Osteocyte (in vitro differentiated cells): ENCODE data around the gene OXER1. TPM values are rescaled to one million over a fixed set of nuclear protein-coding genes. Genes with fewer than 3 reads are reported as not detected.

Experiments
- DNase-seq: peaks from one replicate; pipeline ENCODE4 v3.0.0; 2021; ENCODE audit warnings: mixed read lengths; ENCODE audit not compliant: unreplicated experiment; ENCODE audit errors: extremely low spot score
- H3K27ac Mint-ChIP-seq: one replicate; pipeline ENCODE4 v1.8.0; 2021; ENCODE audit warnings: mild to moderate bottlenecking, mixed read lengths; ENCODE audit not compliant: unreplicated experiment
- H3K27me3 Mint-ChIP-seq: one replicate; pipeline ENCODE4 v1.8.0; 2021; ENCODE audit warnings: mixed read lengths; ENCODE audit not compliant: unreplicated experiment
- H3K36me3 Mint-ChIP-seq: one replicate; pipeline ENCODE4 v1.8.0; 2021; ENCODE audit warnings: mixed read lengths; ENCODE audit not compliant: unreplicated experiment
- H3K4me1 Mint-ChIP-seq: one replicate; pipeline ENCODE4 v1.8.0; 2021; ENCODE audit warnings: mixed read lengths; ENCODE audit not compliant: unreplicated experiment
- H3K4me3 Mint-ChIP-seq: one replicate; pipeline ENCODE4 v1.8.0; 2021; ENCODE audit warnings: mild to moderate bottlenecking, moderate library complexity, mixed read lengths; ENCODE audit not compliant: unreplicated experiment
- H3K9me3 Mint-ChIP-seq: one replicate; pipeline ENCODE4 v1.8.0; 2021; ENCODE audit warnings: mixed read lengths; ENCODE audit not compliant: unreplicated experiment
- total RNA-seq: library from RNA; stranded (reverse); gene quantifications from 2 replicates; pipeline ENCODE4 v1.2.1, GENCODE V29; 2021
- TF ChIP-seq, protein P1 (sequence below): fragments of 200-600 bp; sonication (generic); IDR thresholded peaks from 2 replicates; pipeline ENCODE4 v1.5.0; 2021; ENCODE audit warnings: antibody characterized with exemption, mild to moderate bottlenecking, moderate library complexity

OXER1 gene
- total RNA-seq, 1 donor from 2014 or later, result not detected

DNA sequence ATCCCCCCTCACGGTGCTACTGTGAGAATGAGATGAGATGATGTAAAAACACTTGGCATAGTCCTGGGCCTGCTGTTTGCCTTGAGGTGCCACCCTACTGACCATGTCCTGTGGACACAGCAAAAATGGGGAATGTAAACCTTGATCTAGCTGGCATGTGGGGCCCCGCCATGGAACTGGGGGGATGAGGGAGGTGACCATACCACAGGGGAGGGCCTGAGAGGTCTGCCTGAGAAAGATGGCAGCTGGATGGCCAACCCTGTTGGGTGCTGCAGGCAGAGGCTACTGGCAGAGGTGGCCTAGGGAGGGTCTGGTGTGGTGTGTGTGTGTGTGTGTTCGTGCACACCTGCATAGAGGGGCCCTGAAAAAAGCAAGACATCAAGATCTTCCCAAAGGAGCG is 27.7 kb upstream of the OXER1 start:
- TF ChIP-seq, protein P1, sequence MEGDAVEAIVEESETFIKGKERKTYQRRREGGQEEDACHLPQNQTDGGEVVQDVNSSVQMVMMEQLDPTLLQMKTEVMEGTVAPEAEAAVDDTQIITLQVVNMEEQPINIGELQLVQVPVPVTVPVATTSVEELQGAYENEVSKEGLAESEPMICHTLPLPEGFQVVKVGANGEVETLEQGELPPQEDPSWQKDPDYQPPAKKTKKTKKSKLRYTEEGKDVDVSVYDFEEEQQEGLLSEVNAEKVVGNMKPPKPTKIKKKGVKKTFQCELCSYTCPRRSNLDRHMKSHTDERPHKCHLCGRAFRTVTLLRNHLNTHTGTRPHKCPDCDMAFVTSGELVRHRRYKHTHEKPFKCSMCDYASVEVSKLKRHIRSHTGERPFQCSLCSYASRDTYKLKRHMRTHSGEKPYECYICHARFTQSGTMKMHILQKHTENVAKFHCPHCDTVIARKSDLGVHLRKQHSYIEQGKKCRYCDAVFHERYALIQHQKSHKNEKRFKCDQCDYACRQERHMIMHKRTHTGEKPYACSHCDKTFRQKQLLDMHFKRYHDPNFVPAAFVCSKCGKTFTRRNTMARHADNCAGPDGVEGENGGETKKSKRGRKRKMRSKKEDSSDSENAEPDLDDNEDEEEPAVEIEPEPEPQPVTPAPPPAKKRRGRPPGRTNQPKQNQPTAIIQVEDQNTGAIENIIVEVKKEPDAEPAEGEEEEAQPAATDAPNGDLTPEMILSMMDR, result no peak
- no peaks in the 10 kb centered on the region for H3K9me3 Mint-ChIP-seq
- H3K27me3 Mint-ChIP-seq, result peaks cover 2% of the 10 kb centered on the region
- H3K4me3 Mint-ChIP-seq, result no peak overlapping the region
- DNase-seq, result peak; percentile 64
- H3K27ac Mint-ChIP-seq, result peak overlapping the region; percentile 40
- H3K36me3 Mint-ChIP-seq, result no peaks in the 10 kb centered on the region
- peaks cover 24% of the 10 kb centered on the region for H3K4me1 Mint-ChIP-seq

DNA sequence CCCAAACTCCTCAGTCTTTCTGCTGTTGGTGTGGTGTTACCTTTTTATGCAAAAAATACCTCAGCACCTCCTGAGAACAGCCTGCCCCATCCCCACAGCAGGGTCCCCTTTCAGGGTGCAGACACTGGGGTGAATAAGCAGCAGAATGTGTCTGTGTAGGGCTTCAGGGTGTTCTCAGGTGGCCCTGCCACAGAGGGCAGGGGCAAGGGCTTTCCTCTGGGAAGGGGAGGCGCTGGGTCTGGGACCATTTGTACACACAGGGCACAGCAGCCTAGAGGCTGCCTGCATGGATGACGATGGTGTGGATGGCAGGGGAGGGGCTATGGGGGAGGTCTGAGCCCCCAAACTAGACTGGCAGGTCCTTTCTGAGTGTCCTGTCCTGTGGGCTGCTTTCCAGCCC is 25.8 kb upstream of the OXER1 start:
- Mint-ChIP-seq H3K36me3 (no peaks in the 10 kb centered on the region), H3K4me3 (no peak overlapping the region), H3K9me3 (no peaks in the 10 kb centered on the region), H3K27ac (no peak overlapping the region), H3K27me3 (peaks cover 2% of the 10 kb centered on the region), H3K4me1 (peaks cover 16% of the 10 kb centered on the region)
- peak; percentile 73 for DNase-seq
- TF ChIP-seq, protein P1, result no peak

DNA sequence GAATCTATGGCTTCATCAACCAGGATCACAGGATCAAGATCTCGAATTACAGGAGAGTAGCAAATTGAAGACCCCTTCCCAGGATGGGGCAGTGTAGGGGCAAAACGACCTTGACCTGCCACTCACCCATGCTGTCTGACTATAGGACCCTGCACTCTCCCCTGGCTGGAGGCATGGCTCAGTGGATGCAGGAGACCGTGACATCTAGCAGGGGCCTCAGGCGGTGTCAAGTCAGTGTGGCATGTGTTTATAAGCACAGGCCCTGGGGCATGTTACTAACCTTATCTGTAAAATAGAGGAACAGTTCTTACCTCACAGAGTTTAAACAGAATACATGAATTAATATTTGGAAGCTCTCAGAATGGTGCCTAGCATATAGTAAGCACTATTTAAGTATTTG is 24.9 kb upstream of the OXER1 start:
- H3K9me3 Mint-ChIP-seq, result no peaks in the 10 kb centered on the region
- peaks cover 2% of the 10 kb centered on the region for H3K27me3 Mint-ChIP-seq
- TF ChIP-seq, protein P1, result no peak
- peak; percentile 57 for DNase-seq
- H3K4me1 Mint-ChIP-seq, result peaks cover 10% of the 10 kb centered on the region
- H3K27ac Mint-ChIP-seq, result no peak overlapping the region
- no peak overlapping the region for H3K4me3 Mint-ChIP-seq
- H3K36me3 Mint-ChIP-seq, result no peaks in the 10 kb centered on the region

DNA sequence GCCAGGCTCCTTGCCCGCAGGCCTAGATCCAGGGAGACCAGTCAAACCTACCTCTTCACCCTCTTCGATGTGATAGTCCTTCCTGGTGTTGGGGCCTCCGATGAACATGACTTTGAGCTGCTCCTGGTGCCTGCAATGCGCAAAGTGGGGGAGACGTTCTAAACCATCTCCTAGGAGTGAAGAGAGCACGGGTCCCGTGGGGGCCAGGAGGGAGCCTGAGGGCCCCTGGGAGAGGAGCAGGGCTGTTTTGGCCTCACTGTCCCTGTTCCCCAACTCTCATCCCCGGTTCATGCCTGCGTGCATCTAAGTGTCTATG is 24.5 kb upstream of the OXER1 start:
- DNase-seq, result no peak
- TF ChIP-seq, protein P1, result no peak
- no peak overlapping the region for H3K4me3 Mint-ChIP-seq
- no peak overlapping the region for H3K27ac Mint-ChIP-seq
- peaks cover 2% of the 10 kb centered on the region for H3K27me3 Mint-ChIP-seq
- H3K36me3 Mint-ChIP-seq, result no peaks in the 10 kb centered on the region
- H3K9me3 Mint-ChIP-seq, result no peaks in the 10 kb centered on the region
- H3K4me1 Mint-ChIP-seq, result peaks cover 6% of the 10 kb centered on the region

DNA sequence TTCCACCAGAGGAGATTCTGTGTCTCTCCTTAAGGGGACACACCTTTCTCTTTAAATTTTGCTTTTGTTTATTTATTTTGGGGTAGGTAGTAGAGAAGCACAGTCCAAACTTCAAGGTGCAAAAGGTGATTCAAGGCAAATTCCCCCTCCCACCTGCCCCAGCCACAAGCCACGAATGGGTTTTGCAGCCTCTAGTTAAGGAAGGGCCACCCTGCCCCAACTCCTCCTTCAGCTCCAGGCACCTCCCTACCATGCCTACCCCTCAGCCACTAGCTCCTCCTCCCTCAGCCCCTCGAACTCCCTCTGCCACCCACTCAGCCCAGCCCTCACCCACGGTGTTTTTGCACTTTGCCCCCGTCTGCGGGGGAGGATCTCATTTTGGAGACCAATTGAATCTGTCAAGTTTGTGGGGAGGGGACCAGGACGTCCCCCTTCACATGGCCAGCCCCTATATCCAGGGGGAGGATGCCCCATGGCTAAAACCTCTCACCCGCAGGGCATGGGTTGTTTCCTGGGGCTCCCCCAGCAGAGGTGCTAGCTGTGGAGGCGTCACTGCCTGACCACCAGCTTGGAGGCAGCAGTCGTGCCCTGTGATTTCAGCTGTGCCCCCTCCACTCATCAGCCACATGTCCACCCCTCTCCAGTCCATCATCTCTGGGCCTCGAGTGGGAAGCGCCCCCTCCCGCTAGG is 24.0 kb upstream of the OXER1 start:
- TF ChIP-seq, protein P1, result no peak
- Mint-ChIP-seq H3K27me3 (peaks cover 2% of the 10 kb centered on the region), H3K27ac (no peak overlapping the region), H3K4me1 (peaks cover 3% of the 10 kb centered on the region), H3K9me3 (no peaks in the 10 kb centered on the region), H3K36me3 (no peaks in the 10 kb centered on the region), H3K4me3 (no peak overlapping the region)
- peak; percentile 77 for DNase-seq
